Nephron (organoid): ENCODE results near the gene ID4.
A peak's percentile ranks its signal among the peaks of the same experiment; 100 is the strongest.

ENCODE experiments used
- H3K27ac Mint-ChIP-seq, 3 experiments: 2 replicates each; pipeline ENCODE4 v1.8.0; 2020; ENCODE audit warnings: mixed read lengths in 3 of 3, mild to moderate bottlenecking in 2 of 3, moderate library complexity in 1 of 3
- H3K27me3 Mint-ChIP-seq: 2 replicates; pipeline ENCODE4 v1.8.0; 2021; ENCODE audit warnings: low read depth, mild to moderate bottlenecking, moderate library complexity, mixed read lengths
- H3K36me3 Mint-ChIP-seq: 2 replicates; pipeline ENCODE4 v1.8.0; 2020; ENCODE audit warnings: low read depth, mixed read lengths
- H3K4me1 Mint-ChIP-seq: 2 replicates; pipeline ENCODE4 v1.8.0; 2020; ENCODE audit warnings: mixed read lengths
- H3K4me3 Mint-ChIP-seq, 3 experiments: 2 replicates each; pipeline ENCODE4 v1.8.0; 2020; ENCODE audit warnings: mild to moderate bottlenecking in 3 of 3, mixed read lengths in 3 of 3, moderate library complexity in 2 of 3
- H3K9me3 Mint-ChIP-seq: 2 replicates; pipeline ENCODE4 v1.8.0; 2020; ENCODE audit warnings: mixed read lengths
- CTCF ChIP-seq, 3 experiments: fragments of 200-600 bp; sonication (generic); IDR thresholded peaks; one replicate each; pipeline ENCODE4 v1.5.0; 2021; ENCODE audit warnings: antibody characterized with exemption in 3 of 3; ENCODE audit not compliant: unreplicated experiment in 3 of 3

The ID4 gene

GRCh38 chr6:19834858-19835257, 2.3 kb upstream of the ID4 start:
- peak overlapping the region in 2 of 3 experiments; percentile 45 to 49 for H3K4me3 Mint-ChIP-seq
- peaks cover 13% of the 10 kb centered on the region for H3K36me3 Mint-ChIP-seq
- H3K27me3 Mint-ChIP-seq, result peaks cover 6% of the 10 kb centered on the region
- no peak for TF ChIP-seq CTCF (IDR thresholded peaks at IDR 0.05; ENCODE audit: unreplicated experiment in 3 of 3)
- peaks cover 2% of the 10 kb centered on the region for H3K4me1 Mint-ChIP-seq
- peaks cover 3% of the 10 kb centered on the region for H3K9me3 Mint-ChIP-seq
- H3K27ac Mint-ChIP-seq, result peak overlapping the region in 2 of 3 experiments; percentile 4 to 12

GRCh38 chr6:19835605-19836004, 1.6 kb upstream of the ID4 start:
- peak overlapping the region; percentile 44 to 57 (median 46) for H3K4me3 Mint-ChIP-seq
- peaks cover 3% of the 10 kb centered on the region for H3K9me3 Mint-ChIP-seq
- no peak for TF ChIP-seq CTCF (IDR thresholded peaks at IDR 0.05; ENCODE audit: unreplicated experiment in 3 of 3)
- H3K4me1 Mint-ChIP-seq, result peaks cover 10% of the 10 kb centered on the region
- peaks cover 12% of the 10 kb centered on the region for H3K27me3 Mint-ChIP-seq
- peak overlapping the region; percentile 5 to 95 (median 33) for H3K27ac Mint-ChIP-seq
- peaks cover 20% of the 10 kb centered on the region for H3K36me3 Mint-ChIP-seq

GRCh38 chr6:19837511-19838441, 606 bp downstream of the ID4 start:
- no peaks in the 10 kb centered on the region for H3K9me3 Mint-ChIP-seq
- H3K4me1 Mint-ChIP-seq, result peaks cover 16% of the 10 kb centered on the region
- peaks cover 22% of the 10 kb centered on the region for H3K36me3 Mint-ChIP-seq
- peak overlapping the region; percentile 86 to 95 (median 95) for H3K27ac Mint-ChIP-seq
- peaks cover 9% of the 10 kb centered on the region for H3K27me3 Mint-ChIP-seq
- H3K4me3 Mint-ChIP-seq, result peak overlapping the region; percentile 91 to 98 (median 94)
- no peak for TF ChIP-seq CTCF (IDR thresholded peaks at IDR 0.05; ENCODE audit: unreplicated experiment in 3 of 3)

GRCh38 chr6:19838442-19839236, 1.5 kb downstream of the ID4 start:
- Mint-ChIP-seq H3K27ac (peak overlapping the region; percentile 90 to 95 (median 95)), H3K4me1 (peaks cover 20% of the 10 kb centered on the region), H3K9me3 (no peaks in the 10 kb centered on the region), H3K27me3 (peaks cover 9% of the 10 kb centered on the region), H3K4me3 (peak overlapping the region; percentile 91 to 98 (median 94)), H3K36me3 (peaks cover 22% of the 10 kb centered on the region)
- TF ChIP-seq CTCF (IDR thresholded peaks at IDR 0.05; ENCODE audit: unreplicated experiment in 3 of 3), result no peak

- Mint-ChIP-seq H3K36me3 (peaks cover 22% of the 10 kb centered on the region), H3K27ac (peak overlapping the region; percentile 90 to 95 (median 95)), H3K4me1 (peaks cover 21% of the 10 kb centered on the region), H3K27me3 (peaks cover 9% of the 10 kb centered on the region), H3K4me3 (peak overlapping the region; percentile 91 to 98 (median 94)), H3K9me3 (no peaks in the 10 kb centered on the region)
- TF ChIP-seq CTCF (IDR thresholded peaks at IDR 0.05; ENCODE audit: unreplicated experiment in 3 of 3), result no peak
Measured at GRCh38 chr6:19839237-19839546, 2.0 kb downstream of the ID4 start.
